ENCODE measurements around the gene HIBADH. TPM values are rescaled to one million over a fixed set of nuclear protein-coding genes. Genes with fewer than 3 reads are reported as not detected.

The HIBADH gene
- total RNA-seq, 1 experiment from 2014 or later, result 31.2 TPM

DNA sequence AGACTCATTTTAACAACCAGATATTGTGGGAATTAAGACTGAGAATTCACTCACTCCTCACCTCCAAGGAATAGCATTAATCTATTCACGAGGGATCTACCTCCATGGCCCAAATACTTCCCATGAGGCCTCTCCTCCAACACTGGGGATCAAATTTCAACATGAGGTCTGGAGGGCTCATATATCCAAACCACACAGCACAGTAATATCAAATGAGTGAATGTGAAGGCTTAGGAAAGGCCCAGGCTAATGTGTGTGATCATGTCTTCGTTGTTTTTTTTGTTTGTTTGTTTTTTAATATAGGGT is 46.5 kb downstream of the HIBADH start:
- TF ChIP-seq SIN3A (IDR thresholded peaks at IDR 0.05; ENCODE audit: borderline replicate concordance, insufficient read depth, low read depth, low read length) (no peak), CTCF (IDR thresholded peaks at IDR 0.05) (no peak), TCF7L2 (IDR thresholded peaks at IDR 0.05; ENCODE audit: low read depth, low read length) (no peak), REST (IDR thresholded peaks at IDR 0.05; ENCODE audit: insufficient read depth in 1 of 2, low read depth in 2 of 2, low read length in 1 of 2) (no peak), POLR2AphosphoS5 (IDR thresholded peaks at IDR 0.05; ENCODE audit: low read depth, low read length) (no peak)
- DNase-seq (ENCODE audit: low read depth, low spot score) (no peak), ATAC-seq (no peak)
- Histone ChIP-seq H3K36me3 (ENCODE audit: control insufficient read depth, insufficient read depth, low read length) (no peaks in the 10 kb centered on the region), H3K4me3 (ENCODE audit: low read depth in 2 of 2, low read length in 2 of 2) (no peak overlapping the region), H3K4me1 (ENCODE audit: control insufficient read depth, insufficient read depth, low read length) (no peaks in the 10 kb centered on the region), H3K9me3 (ENCODE audit: control insufficient read depth, insufficient read depth, low read depth, low read length) (peaks cover 22% of the 10 kb centered on the region), H3K27ac (ENCODE audit: low read length) (no peak overlapping the region), H3K27me3 (ENCODE audit: control insufficient read depth, insufficient read depth, low read length) (no peaks in the 10 kb centered on the region)
- no TSS peak for BruUV-seq (replicated peaks)
- intact Hi-C loops (cut with micrococcal nuclease; ENCODE audit: unreplicated experiment), result no loop called here
- ChIA-PET CTCF (interaction anchor here (0.6 kb wide), 1 partner anchor 343 kb away, joined by 3 read pairs; no protein-coding TSS in a partner anchor), POLR2A (no interaction called here)
- in situ Hi-C loops (cut with HindIII; ENCODE audit: low pct_unique_long_range_greater_than_20kb, low sequenced_read_pairs), result no loop called here

DNA sequence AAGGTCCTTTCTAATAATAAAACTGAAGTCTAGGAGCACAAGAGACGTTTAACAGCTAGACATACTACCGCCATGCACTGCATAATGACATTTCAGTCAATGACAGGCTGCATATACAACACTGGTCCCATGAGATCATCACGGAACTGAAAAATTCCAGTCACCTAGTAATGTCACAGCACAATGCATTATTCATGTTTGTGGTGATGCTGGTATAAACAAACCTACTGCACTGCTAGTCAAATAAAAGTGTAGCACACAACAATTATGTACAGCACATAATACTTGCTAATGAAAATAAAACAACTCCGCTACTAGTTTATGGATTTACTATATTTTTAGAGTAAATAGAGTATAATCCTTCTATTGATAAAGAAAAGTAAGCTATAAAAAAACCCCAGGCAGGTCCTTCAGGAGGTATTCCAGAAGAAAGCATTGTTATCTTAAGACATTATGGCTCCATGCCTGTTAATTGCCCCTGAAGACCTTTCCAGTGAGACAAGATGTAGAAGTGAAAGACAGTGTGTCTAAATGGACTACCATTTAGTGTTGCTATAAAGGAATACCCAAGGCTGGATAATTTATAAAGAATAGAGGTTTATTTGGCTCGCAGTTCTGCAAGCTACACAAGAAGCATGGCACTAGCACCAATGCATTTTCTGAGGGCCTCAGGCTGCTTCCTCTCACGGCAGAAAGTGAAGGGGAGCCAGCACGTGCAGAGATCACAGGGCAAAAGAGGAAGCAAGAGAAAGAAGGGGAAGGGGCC is 47.1 kb downstream of the HIBADH start:
- peaks cover 18% of the 10 kb centered on the region for H3K9me3 ChIP-seq (ENCODE audit: control insufficient read depth, insufficient read depth, low read depth, low read length)
- H3K4me3 ChIP-seq (ENCODE audit: low read depth in 2 of 2, low read length in 2 of 2), result no peak overlapping the region
- H3K36me3 ChIP-seq (ENCODE audit: control insufficient read depth, insufficient read depth, low read length), result no peaks in the 10 kb centered on the region
- POLR2A ChIA-PET, result interaction anchor here (0.5 kb wide), 1 partner anchor 120 kb away, joined by 8 read pairs; no protein-coding TSS in a partner anchor
- BruUV-seq (replicated peaks), result no TSS peak
- in situ Hi-C loops (cut with HindIII; ENCODE audit: low pct_unique_long_range_greater_than_20kb, low sequenced_read_pairs) (no loop called here), intact Hi-C loops (cut with micrococcal nuclease; ENCODE audit: unreplicated experiment) (no loop called here)
- H3K27me3 ChIP-seq (ENCODE audit: control insufficient read depth, insufficient read depth, low read length), result no peaks in the 10 kb centered on the region
- no peak overlapping the region for H3K27ac ChIP-seq (ENCODE audit: low read length)
- no peaks in the 10 kb centered on the region for H3K4me1 ChIP-seq (ENCODE audit: control insufficient read depth, insufficient read depth, low read length)
- DNase-seq (ENCODE audit: low read depth, low spot score) (no peak), ATAC-seq (no peak)
- TF ChIP-seq SIN3A (IDR thresholded peaks at IDR 0.05; ENCODE audit: borderline replicate concordance, insufficient read depth, low read depth, low read length) (no peak), POLR2AphosphoS5 (IDR thresholded peaks at IDR 0.05; ENCODE audit: low read depth, low read length) (no peak), CTCF (IDR thresholded peaks at IDR 0.05) (no peak), REST (IDR thresholded peaks at IDR 0.05; ENCODE audit: insufficient read depth in 1 of 2, low read depth in 2 of 2, low read length in 1 of 2) (no peak), TCF7L2 (IDR thresholded peaks at IDR 0.05; ENCODE audit: low read depth, low read length) (no peak)
- CTCF ChIA-PET, result no interaction called here

Data from Panc1 (cell line).